Measurements from ENCODE around the gene GPR108. TPM values are rescaled to one million over a fixed set of nuclear protein-coding genes. Genes with fewer than 3 reads are reported as not detected.
A peak's percentile ranks its signal among the peaks of the same experiment; 100 is the strongest.

GPR108 gene
- total and polyA plus RNA-seq, 2 of the 13 experiments (the other 11 are each of a cell fraction or from before 2014, with no cell fraction given): 36.4 to 63.0 TPM

DNA sequence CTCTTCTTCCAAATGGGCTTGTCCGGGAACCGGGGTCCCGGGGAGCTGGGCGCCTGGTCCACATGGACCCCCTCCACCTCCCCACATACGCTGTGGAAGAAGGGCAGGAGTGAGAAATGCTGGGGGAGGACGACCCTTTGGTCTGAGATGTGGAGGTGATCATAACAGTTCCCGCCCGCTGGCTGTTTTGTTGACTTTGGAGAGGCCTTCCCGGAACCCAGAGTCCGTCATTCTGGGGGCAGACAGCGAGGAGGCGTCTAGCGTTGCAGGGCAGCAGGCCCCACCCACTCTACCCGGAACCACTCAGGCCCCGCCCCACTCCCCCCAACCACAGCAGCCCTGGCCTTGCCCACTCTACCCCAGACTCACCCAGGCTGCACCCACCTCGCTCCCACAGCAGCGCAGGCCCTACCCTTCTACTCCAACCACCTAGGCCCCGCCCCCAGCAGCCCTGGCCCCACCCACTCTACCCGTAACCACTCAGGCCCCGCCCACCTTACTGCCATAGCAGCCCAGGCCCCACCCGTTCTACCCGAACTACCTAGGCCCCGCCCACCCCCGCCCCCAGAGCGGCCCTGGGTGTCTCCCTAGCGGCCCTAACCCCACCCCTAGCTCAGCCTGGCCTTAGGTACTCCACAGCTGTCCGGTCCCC, 7.1 kb downstream of the GPR108 start (continued):
- TF ChIP-seq, protein P1, sequence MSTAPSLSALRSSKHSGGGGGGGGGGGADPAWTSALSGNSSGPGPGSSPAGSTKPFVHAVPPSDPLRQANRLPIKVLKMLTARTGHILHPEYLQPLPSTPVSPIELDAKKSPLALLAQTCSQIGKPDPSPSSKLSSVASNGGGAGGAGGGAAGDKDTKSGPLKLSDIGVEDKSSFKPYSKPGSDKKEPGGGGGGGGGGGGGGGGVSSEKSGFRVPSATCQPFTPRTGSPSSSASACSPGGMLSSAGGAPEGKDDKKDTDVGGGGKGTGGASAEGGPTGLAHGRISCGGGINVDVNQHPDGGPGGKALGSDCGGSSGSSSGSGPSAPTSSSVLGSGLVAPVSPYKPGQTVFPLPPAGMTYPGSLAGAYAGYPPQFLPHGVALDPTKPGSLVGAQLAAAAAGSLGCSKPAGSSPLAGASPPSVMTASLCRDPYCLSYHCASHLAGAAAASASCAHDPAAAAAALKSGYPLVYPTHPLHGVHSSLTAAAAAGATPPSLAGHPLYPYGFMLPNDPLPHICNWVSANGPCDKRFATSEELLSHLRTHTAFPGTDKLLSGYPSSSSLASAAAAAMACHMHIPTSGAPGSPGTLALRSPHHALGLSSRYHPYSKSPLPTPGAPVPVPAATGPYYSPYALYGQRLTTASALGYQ (CRISPR knock-in tag; IDR thresholded peaks at IDR 0.05): no peak; the same call in 1 of the 2 replicates
- TF ChIP-seq, protein P2, sequence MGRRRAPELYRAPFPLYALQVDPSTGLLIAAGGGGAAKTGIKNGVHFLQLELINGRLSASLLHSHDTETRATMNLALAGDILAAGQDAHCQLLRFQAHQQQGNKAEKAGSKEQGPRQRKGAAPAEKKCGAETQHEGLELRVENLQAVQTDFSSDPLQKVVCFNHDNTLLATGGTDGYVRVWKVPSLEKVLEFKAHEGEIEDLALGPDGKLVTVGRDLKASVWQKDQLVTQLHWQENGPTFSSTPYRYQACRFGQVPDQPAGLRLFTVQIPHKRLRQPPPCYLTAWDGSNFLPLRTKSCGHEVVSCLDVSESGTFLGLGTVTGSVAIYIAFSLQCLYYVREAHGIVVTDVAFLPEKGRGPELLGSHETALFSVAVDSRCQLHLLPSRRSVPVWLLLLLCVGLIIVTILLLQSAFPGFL (CRISPR knock-in tag; IDR thresholded peaks at IDR 0.05): no peak
- TF ChIP-seq, protein P3, sequence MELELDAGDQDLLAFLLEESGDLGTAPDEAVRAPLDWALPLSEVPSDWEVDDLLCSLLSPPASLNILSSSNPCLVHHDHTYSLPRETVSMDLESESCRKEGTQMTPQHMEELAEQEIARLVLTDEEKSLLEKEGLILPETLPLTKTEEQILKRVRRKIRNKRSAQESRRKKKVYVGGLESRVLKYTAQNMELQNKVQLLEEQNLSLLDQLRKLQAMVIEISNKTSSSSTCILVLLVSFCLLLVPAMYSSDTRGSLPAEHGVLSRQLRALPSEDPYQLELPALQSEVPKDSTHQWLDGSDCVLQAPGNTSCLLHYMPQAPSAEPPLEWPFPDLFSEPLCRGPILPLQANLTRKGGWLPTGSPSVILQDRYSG (CRISPR knock-in tag; IDR thresholded peaks at IDR 0.05): 0 out of 2 replicates have a peak, but pooled peaks have one; percentile 27
- TF ChIP-seq HES4 (CRISPR knock-in tag; IDR thresholded peaks at IDR 0.05; ENCODE audit: borderline replicate concordance): no peak
- TF ChIP-seq, protein P4, sequence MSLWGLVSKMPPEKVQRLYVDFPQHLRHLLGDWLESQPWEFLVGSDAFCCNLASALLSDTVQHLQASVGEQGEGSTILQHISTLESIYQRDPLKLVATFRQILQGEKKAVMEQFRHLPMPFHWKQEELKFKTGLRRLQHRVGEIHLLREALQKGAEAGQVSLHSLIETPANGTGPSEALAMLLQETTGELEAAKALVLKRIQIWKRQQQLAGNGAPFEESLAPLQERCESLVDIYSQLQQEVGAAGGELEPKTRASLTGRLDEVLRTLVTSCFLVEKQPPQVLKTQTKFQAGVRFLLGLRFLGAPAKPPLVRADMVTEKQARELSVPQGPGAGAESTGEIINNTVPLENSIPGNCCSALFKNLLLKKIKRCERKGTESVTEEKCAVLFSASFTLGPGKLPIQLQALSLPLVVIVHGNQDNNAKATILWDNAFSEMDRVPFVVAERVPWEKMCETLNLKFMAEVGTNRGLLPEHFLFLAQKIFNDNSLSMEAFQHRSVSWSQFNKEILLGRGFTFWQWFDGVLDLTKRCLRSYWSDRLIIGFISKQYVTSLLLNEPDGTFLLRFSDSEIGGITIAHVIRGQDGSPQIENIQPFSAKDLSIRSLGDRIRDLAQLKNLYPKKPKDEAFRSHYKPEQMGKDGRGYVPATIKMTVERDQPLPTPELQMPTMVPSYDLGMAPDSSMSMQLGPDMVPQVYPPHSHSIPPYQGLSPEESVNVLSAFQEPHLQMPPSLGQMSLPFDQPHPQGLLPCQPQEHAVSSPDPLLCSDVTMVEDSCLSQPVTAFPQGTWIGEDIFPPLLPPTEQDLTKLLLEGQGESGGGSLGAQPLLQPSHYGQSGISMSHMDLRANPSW (CRISPR knock-in tag; IDR thresholded peaks at IDR 0.05; ENCODE audit: borderline replicate concordance): 0 out of 2 replicates have a peak, but pooled peaks have one; percentile 35
- TF ChIP-seq SALL2 (CRISPR knock-in tag; IDR thresholded peaks at IDR 0.05): peak; percentile 54; the same call in 1 of the 2 replicates
- TF ChIP-seq KLF11 (CRISPR knock-in tag; IDR thresholded peaks at IDR 0.05): no peak
- TF ChIP-seq, protein P5, sequence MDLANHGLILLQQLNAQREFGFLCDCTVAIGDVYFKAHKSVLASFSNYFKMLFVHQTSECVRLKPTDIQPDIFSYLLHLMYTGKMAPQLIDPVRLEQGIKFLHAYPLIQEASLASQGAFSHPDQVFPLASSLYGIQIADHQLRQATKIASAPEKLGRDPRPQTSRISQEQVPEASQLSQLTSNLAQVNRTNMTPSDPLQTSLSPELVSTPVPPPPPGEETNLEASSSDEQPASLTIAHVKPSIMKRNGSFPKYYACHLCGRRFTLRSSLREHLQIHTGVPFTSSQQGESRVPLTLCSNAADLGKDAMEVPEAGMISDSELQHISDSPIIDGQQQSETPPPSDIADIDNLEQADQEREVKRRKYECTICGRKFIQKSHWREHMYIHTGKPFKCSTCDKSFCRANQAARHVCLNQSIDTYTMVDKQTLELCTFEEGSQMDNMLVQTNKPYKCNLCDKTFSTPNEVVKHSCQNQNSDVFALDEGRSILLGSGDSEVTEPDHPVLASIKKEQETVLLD (CRISPR knock-in tag; IDR thresholded peaks at IDR 0.05; ENCODE audit: low read depth): no peak
- no peak for TF ChIP-seq ZNF274 (CRISPR knock-in tag; IDR thresholded peaks at IDR 0.05)
- no peak for TF ChIP-seq ZFP41 (CRISPR knock-in tag; IDR thresholded peaks at IDR 0.05; ENCODE audit: borderline replicate concordance)
- TF ChIP-seq ZNF12 (CRISPR knock-in tag; IDR thresholded peaks at IDR 0.05): peak; percentile 15; the same call in 1 of the 2 replicates
- TF ChIP-seq KDM1A (CRISPR knock-in tag; IDR thresholded peaks at IDR 0.05): no peak
- no peak for TF ChIP-seq TAF15 (IDR thresholded peaks at IDR 0.05; ENCODE audit: low read depth, low read length, poor library complexity, severe bottlenecking)
- no peak for TF ChIP-seq FOXM1 (CRISPR knock-in tag; IDR thresholded peaks at IDR 0.05)
- TF ChIP-seq ZNF746 (CRISPR knock-in tag; IDR thresholded peaks at IDR 0.05): peak; percentile 91
- TF ChIP-seq, protein P6, sequence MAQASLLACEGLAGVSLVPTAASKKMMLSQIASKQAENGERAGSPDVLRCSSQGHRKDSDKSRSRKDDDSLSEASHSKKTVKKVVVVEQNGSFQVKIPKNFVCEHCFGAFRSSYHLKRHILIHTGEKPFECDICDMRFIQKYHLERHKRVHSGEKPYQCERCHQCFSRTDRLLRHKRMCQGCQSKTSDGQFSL (CRISPR knock-in tag; IDR thresholded peaks at IDR 0.05): 0 out of 2 replicates have a peak, but pooled peaks have one; percentile 73
- peak; percentile 40; the same call in 1 of the 2 replicates for TF ChIP-seq MXD4 (CRISPR knock-in tag; IDR thresholded peaks at IDR 0.05)
- no peak for TF ChIP-seq PCBP1 (IDR thresholded peaks at IDR 0.05; ENCODE audit: borderline replicate concordance, low read depth, low read length)
- TF ChIP-seq ZFP1 (CRISPR knock-in tag; IDR thresholded peaks at IDR 0.05): no peak
- 0 out of 2 replicates have a peak, but pooled peaks have one; percentile 13 for TF ChIP-seq ZNF644 (CRISPR knock-in tag; IDR thresholded peaks at IDR 0.05; ENCODE audit: low read depth)
